ENCODE data around the gene INHBA.

- TF ChIP-seq SUZ12 (IDR thresholded peaks at IDR 0.05; ENCODE audit: extremely low read depth, insufficient read depth, insufficient read length) (no peak), ZNF274 (IDR thresholded peaks at IDR 0.05; ENCODE audit: low read depth, low read length) (no peak)
These were observed 2.4 kb upstream of the INHBA start for GRCh38 chr7:41705109-41705901.
